Endothelial cell of umbilical vein (primary cell): ENCODE results near the gene ARID1B.

Experiments used
- TF ChIP-seq, protein P1 (sequence below), 2 donors: IDR thresholded peaks; 1 replicate in 1 of 2; 2 replicates in 1 of 2; pipeline ENCODE4 v1.5.1; 2011; ENCODE audit warnings: low read length in 2 of 2, mild to moderate bottlenecking in 2 of 2, moderate library complexity in 2 of 2, control low read depth in 1 of 2, inconsistent platforms in 1 of 2, low read depth in 1 of 2; ENCODE audit not compliant: insufficient read depth in 1 of 2; ENCODE audit errors: extremely low read depth in 1 of 2
- TF ChIP-seq, protein P2 (sequence below): IDR thresholded peaks from 2 replicates; pipeline ENCODE4 v1.6.1; 2011; ENCODE audit not compliant: insufficient read depth, insufficient read length

DNA sequence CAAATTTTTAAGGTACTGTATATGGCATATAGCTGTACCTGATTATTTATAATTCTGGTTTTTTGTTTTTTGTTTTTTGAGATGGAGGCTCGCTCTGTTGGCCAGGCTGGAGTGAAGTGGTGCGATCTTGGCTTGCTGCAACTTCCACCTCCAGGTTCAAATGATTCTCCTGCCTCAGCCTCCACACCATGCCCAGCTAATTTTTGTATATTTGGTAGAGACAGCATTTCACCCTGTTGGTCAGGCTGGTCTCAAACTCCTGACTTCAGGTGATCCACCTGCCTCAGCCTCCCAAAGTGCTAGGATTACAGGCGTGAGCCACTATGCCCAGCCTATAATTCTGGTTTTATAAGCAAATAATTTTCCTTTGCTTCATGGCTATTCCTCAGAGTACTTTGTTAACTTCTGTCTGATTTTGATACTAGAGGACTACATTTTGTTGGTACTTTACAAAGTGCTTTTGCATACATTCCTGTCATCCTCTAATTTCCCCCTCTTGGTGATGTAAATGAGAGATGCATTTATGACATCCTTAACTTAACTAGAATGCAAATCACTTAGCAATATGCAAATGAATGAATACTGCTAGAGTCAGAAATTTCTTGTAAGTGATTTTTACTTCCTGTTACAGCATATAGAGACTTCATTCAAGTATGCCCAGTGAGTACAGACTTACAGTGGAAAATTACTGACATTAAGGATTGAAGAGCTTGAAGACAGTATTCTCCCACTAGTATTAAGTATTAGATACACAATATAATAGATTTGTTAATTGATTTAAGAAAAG is 35.7 kb upstream of the ARID1B start:
- TF ChIP-seq, protein P1, sequence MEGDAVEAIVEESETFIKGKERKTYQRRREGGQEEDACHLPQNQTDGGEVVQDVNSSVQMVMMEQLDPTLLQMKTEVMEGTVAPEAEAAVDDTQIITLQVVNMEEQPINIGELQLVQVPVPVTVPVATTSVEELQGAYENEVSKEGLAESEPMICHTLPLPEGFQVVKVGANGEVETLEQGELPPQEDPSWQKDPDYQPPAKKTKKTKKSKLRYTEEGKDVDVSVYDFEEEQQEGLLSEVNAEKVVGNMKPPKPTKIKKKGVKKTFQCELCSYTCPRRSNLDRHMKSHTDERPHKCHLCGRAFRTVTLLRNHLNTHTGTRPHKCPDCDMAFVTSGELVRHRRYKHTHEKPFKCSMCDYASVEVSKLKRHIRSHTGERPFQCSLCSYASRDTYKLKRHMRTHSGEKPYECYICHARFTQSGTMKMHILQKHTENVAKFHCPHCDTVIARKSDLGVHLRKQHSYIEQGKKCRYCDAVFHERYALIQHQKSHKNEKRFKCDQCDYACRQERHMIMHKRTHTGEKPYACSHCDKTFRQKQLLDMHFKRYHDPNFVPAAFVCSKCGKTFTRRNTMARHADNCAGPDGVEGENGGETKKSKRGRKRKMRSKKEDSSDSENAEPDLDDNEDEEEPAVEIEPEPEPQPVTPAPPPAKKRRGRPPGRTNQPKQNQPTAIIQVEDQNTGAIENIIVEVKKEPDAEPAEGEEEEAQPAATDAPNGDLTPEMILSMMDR (IDR thresholded peaks at IDR 0.05; ENCODE audit: extremely low read depth in 1 of 2, insufficient read depth in 1 of 2, low read depth in 1 of 2, low read length in 2 of 2) = no peak
- TF ChIP-seq, protein P2, sequence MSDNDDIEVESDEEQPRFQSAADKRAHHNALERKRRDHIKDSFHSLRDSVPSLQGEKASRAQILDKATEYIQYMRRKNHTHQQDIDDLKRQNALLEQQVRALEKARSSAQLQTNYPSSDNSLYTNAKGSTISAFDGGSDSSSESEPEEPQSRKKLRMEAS = no peak
